Fibroblast of lung (primary cell): Measurements from ENCODE around the gene CCDC85C. TPM values are rescaled to one million over a fixed set of nuclear protein-coding genes. Genes with fewer than 3 reads are reported as not detected.

Experiments used
- DNase-seq, 2 donors: peaks; one replicate each; pipeline versions ENCODE4 v3.0.0 to v3.0.0-alpha.2; 2010; ENCODE audit warnings: low read depth in 2 of 2
- H2AFZ ChIP-seq: 2 replicates; pipeline ENCODE4 v1.5.1; 2012; ENCODE audit warnings: low read length, control low read depth, inconsistent platforms
- H3K27ac ChIP-seq: 2 replicates; pipeline ENCODE4 v1.5.1; 2011; ENCODE audit warnings: low read length, control low read depth; ENCODE audit not compliant: insufficient read depth
- H3K27me3 ChIP-seq: 2 replicates; pipeline ENCODE4 v1.5.1; 2011; ENCODE audit warnings: mild to moderate bottlenecking, low read length; ENCODE audit not compliant: control insufficient read depth, insufficient read depth
- H3K36me3 ChIP-seq: 2 replicates; pipeline ENCODE4 v1.5.1; 2011; ENCODE audit warnings: low read length; ENCODE audit not compliant: control insufficient read depth, insufficient read depth
- H3K4me1 ChIP-seq: 2 replicates; pipeline ENCODE4 v1.5.1; 2011; ENCODE audit warnings: low read length; ENCODE audit not compliant: control insufficient read depth, insufficient read depth; ENCODE audit errors: extremely low read depth
- H3K4me2 ChIP-seq: 2 replicates; pipeline ENCODE4 v1.5.1; 2011; ENCODE audit warnings: low read length, control low read depth; ENCODE audit not compliant: insufficient read depth; ENCODE audit errors: extremely low read depth
- H3K4me3 ChIP-seq, 4 experiments: fragments of 200-600 bp in 1 of 4; sonication (generic) in 1 of 4; replicated peaks in 1 of 4; 2 replicates each; pipeline ENCODE4 v1.5.1; 2011 to 2016; ENCODE audit warnings: low read length in 4 of 4, low read depth in 3 of 4, mild to moderate bottlenecking in 3 of 4, control low read depth in 2 of 4, inconsistent platforms in 1 of 4, mixed read lengths in 1 of 4; ENCODE audit not compliant: insufficient read depth in 1 of 4; ENCODE audit errors: control extremely low read depth in 1 of 4
- H3K79me2 ChIP-seq: 2 replicates; pipeline ENCODE4 v1.5.1; 2012; ENCODE audit warnings: mild to moderate bottlenecking, low read length, inconsistent platforms; ENCODE audit not compliant: control insufficient read depth, insufficient read depth
- H3K9ac ChIP-seq: 2 replicates; pipeline ENCODE4 v1.5.1; 2011; ENCODE audit warnings: mild to moderate bottlenecking, low read length, control low read depth; ENCODE audit not compliant: insufficient read depth
- H3K9me3 ChIP-seq: 2 replicates; pipeline ENCODE4 v1.5.1; 2012; ENCODE audit warnings: low read depth, low read length; ENCODE audit not compliant: control insufficient read depth, insufficient read depth
- H4K20me1 ChIP-seq: 2 replicates; pipeline ENCODE4 v1.5.1; 2011; ENCODE audit warnings: low read length; ENCODE audit not compliant: control insufficient read depth, insufficient read depth; ENCODE audit errors: extremely low read depth
- EZH2 ChIP-seq: IDR thresholded peaks from 2 replicates; pipeline ENCODE4 v1.5.1; 2012; ENCODE audit warnings: low read length, control low read depth, mild to moderate bottlenecking; ENCODE audit errors: missing control alignments
- polyA plus RNA-seq, 2 donors: library from polyadenylated mRNA; depleted of rRNA in 1 of 2; stranded (reverse) in 1 of 2; unstranded in 1 of 2; fragments of >200 nt; gene quantifications; 2 replicates each; pipeline ENCODE4 v1.2.1, GENCODE V29; 2011 to 2012; ENCODE audit warnings: missing spikeins in 1 of 2
- total RNA-seq: library from RNA; depleted of rRNA; stranded (reverse); fragments of >200 nt; gene quantifications from 2 replicates; pipeline ENCODE4 v1.2.1, GENCODE V29; 2014
- TF ChIP-seq, protein P1 (sequence below), 2 donors: IDR thresholded peaks in 1 of 2; conservative IDR thresholded peaks in 1 of 2; 1 replicate in 1 of 2; 2 replicates in 1 of 2; pipeline ENCODE4 v1.5.1; 2011 to 2012; ENCODE audit warnings: low read length in 2 of 2, control low read depth in 1 of 2, inconsistent platforms in 1 of 2, low read depth in 1 of 2, mild to moderate bottlenecking in 1 of 2

CCDC85C gene
- total and polyA plus RNA-seq, 2 donors (not counting 1 experiment from before 2014, with no cell fraction given), result 4.6 to 9.6 TPM

DNA sequence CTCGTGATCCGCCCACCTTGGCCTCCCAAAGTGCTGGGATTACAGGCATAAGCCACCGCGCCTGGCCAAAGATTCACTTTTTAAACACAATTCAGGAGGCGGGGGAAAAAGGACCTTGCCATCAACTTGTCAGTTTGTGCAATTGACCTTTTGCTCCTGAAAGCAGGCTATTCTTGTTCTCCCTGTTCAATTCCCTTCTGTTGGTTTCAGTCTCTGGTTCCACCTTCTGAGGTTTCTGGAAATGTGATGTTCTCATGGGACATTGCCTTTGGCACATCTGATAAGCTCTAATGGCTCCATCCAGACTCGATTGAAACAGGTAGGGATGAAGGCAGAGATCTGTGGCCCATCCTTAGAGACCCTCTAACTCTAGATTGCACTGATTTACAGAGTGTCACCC lies 17.9 kb upstream of the CCDC85C start:
- DNase-seq, result no peak
- Histone ChIP-seq H2AFZ (no peak overlapping the region), H3K4me2 (no peak overlapping the region), H3K79me2 (no peaks in the 10 kb centered on the region), H4K20me1 (no peaks in the 10 kb centered on the region), H3K27ac (no peak overlapping the region), H3K9me3 (no peaks in the 10 kb centered on the region), H3K9ac (no peak overlapping the region), H3K36me3 (no peaks in the 10 kb centered on the region), H3K4me1 (peaks cover 14% of the 10 kb centered on the region), H3K27me3 (no peaks in the 10 kb centered on the region), H3K4me3 (no peak overlapping the region)
- TF ChIP-seq, protein P1, sequence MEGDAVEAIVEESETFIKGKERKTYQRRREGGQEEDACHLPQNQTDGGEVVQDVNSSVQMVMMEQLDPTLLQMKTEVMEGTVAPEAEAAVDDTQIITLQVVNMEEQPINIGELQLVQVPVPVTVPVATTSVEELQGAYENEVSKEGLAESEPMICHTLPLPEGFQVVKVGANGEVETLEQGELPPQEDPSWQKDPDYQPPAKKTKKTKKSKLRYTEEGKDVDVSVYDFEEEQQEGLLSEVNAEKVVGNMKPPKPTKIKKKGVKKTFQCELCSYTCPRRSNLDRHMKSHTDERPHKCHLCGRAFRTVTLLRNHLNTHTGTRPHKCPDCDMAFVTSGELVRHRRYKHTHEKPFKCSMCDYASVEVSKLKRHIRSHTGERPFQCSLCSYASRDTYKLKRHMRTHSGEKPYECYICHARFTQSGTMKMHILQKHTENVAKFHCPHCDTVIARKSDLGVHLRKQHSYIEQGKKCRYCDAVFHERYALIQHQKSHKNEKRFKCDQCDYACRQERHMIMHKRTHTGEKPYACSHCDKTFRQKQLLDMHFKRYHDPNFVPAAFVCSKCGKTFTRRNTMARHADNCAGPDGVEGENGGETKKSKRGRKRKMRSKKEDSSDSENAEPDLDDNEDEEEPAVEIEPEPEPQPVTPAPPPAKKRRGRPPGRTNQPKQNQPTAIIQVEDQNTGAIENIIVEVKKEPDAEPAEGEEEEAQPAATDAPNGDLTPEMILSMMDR (conservative IDR thresholded peaks at IDR 0.05 in 1 of 2, IDR thresholded peaks at IDR 0.05 in 1 of 2; ENCODE audit: low read depth in 1 of 2, low read length in 2 of 2), result no peak
- TF ChIP-seq EZH2, result no peak

DNA sequence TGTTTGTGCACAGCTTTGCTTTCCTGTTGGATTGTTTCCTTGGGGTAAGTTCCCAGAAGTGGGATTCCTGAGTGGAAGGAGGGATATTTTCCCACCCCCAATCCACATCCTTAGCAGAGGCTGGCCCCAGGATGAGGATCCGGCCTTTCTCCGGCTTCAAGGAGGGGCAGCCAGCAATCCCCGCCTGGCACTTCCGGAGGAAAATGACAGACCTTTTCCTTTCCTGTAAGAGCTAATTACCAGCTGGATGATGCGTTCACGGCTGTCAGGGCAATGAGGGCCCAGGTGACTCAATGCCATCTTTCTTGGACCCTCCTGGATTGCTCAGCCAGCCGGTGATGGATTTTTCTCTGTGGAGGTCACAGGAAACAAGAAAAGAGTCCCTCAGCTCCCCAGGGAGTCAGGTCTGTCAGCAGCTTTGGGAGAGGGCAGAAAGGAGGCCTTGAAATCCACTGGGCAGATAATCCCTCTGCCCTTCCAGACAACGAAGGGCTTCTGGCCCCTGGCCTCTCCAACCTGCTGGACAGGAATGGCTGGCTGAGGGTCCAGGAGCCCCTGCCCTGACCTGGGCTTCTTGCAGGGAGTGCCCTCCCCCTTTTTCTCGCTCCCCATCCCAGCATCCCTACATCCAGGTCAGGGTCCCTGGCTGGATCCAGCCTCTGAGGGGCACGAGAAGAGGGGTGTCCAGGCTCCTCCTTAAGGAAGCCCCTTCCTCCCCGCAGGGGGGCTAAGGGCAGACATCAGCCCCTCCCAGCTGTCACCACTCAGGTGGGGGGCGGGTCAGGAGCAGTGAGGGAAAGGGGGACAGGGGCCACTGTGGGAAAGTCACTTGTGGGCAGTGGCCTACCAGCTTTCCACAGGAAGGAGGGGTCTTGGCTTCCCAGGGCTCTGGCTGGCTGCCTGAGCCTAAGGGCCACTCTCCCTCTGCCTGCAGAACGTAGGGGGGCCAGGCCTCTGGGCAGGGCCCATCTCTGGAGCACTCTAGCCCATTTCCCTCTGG lies 16.1 kb upstream of the CCDC85C start:
- Histone ChIP-seq H2AFZ (no peak overlapping the region), H3K9me3 (no peaks in the 10 kb centered on the region), H3K4me1 (peaks cover 14% of the 10 kb centered on the region), H3K4me3 (no peak overlapping the region), H3K79me2 (no peaks in the 10 kb centered on the region), H4K20me1 (no peaks in the 10 kb centered on the region), H3K36me3 (no peaks in the 10 kb centered on the region), H3K4me2 (no peak overlapping the region), H3K9ac (no peak overlapping the region), H3K27ac (no peak overlapping the region), H3K27me3 (no peaks in the 10 kb centered on the region)
- TF ChIP-seq, protein P1 (conservative IDR thresholded peaks at IDR 0.05 in 1 of 2, IDR thresholded peaks at IDR 0.05 in 1 of 2; ENCODE audit: low read depth in 1 of 2, low read length in 2 of 2), result no peak
- TF ChIP-seq EZH2, result no peak
- DNase-seq, result peak in 1 of 2 donors; percentile 68

DNA sequence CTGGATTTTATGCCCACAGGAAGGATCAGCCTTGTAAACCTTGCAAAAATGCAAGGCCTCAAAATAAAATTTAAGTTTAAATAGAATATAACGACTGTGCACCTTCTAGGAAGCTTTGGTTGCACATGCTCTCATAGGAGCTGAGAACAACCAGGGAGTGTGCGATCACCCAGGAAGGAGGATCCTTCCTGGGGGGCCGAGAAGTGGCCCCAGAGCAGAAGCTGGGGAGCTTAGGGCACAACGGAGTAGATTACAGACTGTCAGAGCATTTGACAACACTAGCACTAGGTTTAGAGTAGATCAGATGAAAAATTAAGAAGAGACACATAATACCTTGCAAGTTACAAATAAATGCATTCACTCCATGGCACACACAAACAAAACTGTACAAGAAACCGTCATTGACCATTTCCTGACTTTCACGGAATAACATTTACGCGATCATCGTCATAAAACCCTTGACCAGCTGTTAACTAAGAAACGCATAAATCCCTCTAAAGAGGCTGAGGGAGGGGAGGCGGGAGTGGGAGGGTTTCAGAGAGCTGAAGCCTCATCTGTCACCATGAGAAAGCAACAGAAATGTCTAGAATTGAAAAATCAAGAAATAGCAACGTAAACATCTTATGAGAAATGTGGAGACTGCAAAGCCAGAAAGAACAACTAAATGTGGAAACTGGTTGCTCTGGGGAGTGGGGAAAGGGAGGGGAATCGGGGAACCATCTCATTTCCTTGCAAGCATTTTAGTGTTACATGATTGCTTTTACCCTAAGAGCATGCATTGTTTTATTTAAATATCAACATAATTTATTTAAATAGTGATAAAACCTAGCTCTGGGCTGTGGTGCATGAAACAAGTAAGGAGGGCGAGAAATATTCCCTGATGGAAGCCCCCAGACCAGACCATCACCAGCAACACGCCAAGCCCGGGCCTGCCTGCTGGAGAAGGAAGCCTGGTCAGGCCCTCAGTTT lies 13.1 kb upstream of the CCDC85C start:
- DNase-seq, result peak in 1 of 2 donors; percentile 22
- no peaks in the 10 kb centered on the region for H3K27me3 ChIP-seq
- H3K9me3 ChIP-seq, result no peaks in the 10 kb centered on the region
- no peak overlapping the region for H3K4me2 ChIP-seq
- no peaks in the 10 kb centered on the region for H3K36me3 ChIP-seq
- no peak overlapping the region for H3K9ac ChIP-seq
- H3K79me2 ChIP-seq, result no peaks in the 10 kb centered on the region
- H2AFZ ChIP-seq, result no peak overlapping the region
- H3K4me1 ChIP-seq, result peaks cover 6% of the 10 kb centered on the region
- no peak for TF ChIP-seq EZH2
- H4K20me1 ChIP-seq, result no peaks in the 10 kb centered on the region
- no peak overlapping the region for H3K27ac ChIP-seq
- no peak overlapping the region for H3K4me3 ChIP-seq
